GM19455 (cell line): Measurements from ENCODE around the gene NAA80.

Experiments
- ATAC-seq: cut with Tn5 transposase; IDR thresholded peaks from one replicate; pipeline ENCODE4 v1.9.1; 2021; ENCODE audit not compliant: unreplicated experiment

Gene NAA80, protein sequence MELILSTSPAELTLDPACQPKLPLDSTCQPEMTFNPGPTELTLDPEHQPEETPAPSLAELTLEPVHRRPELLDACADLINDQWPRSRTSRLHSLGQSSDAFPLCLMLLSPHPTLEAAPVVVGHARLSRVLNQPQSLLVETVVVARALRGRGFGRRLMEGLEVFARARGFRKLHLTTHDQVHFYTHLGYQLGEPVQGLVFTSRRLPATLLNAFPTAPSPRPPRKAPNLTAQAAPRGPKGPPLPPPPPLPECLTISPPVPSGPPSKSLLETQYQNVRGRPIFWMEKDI

GRCh38 chr3:50298836-50299637 is at the start of gene NAA80, which contains the start of gene HYAL3:
TSS of gene NAA80 (minus strand) at chr3:50299405. CDS start at chr3:50297463, 1,942 bp downstream.
TSS of gene HYAL3 (minus strand) at chr3:50299405. CDS start at chr3:50295602, 3,803 bp downstream.
- ATAC-seq = peak; percentile 82

- ATAC-seq = no peak
Observed at GRCh38 chr3:50347187-50347813, 48.1 kb upstream of the NAA80 start.

DNA sequence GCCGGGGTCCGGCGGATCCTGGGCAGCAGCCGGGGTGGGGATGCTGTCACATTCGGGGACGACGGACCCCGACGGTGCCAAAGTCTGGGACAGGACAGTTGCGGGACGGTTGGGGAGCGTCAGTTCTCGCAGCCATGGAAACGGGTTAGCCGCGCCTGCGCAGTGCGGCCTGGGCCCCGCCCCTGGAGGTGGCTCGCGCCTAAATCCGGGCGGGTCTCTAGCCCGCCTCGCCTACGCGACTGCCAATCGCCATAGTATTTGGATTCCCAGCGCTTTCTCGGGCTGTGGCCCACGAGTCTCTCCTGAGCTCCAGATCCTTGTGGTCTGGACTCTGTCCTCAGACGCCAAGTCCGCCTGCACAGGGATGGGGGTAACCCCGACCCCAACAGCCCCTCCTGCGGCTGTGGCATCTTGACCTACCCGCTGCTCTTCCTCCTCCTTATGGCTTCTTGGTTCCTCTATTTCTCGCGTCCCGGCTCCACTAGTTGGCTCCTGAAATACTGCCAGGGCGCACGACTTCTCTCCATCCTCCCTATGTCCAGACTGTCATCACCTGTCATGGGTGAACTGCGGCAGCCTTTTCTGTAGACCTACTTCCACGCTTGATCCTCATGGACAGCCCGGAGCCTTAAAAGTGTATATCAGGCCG is 46.5 kb upstream of the NAA80 start, which contains the start of gene ZMYND10:
TSS of gene ZMYND10 (minus strand) at position 147 of the 649 bp plus-strand sequence. CDS start 153 bp downstream, outside the sequence.
- no peak for ATAC-seq

DNA sequence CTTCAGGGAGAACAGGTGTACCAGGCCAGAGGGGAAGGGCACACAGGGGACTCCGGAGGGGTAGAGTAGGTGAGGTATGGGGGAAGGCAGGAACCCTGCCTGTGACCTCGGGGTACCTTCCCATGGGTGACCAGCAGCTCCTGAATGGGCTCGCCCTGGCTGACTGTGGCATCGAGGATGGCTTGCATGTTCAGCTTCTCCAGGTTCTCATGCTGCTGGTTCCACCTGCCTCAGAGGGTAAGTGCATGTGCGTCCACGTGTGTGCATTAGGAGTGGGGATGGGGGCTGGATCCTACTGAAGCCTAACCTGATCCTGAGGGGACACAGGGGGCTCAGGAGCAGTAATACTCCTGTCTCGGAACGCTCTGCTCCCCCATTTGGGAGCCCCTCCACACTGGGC is 45.8 kb upstream of the NAA80 start:
- no peak for ATAC-seq

- no peak for ATAC-seq
Observed at GRCh38 chr3:50342813-50343633, 43.8 kb upstream of the NAA80 start.

DNA sequence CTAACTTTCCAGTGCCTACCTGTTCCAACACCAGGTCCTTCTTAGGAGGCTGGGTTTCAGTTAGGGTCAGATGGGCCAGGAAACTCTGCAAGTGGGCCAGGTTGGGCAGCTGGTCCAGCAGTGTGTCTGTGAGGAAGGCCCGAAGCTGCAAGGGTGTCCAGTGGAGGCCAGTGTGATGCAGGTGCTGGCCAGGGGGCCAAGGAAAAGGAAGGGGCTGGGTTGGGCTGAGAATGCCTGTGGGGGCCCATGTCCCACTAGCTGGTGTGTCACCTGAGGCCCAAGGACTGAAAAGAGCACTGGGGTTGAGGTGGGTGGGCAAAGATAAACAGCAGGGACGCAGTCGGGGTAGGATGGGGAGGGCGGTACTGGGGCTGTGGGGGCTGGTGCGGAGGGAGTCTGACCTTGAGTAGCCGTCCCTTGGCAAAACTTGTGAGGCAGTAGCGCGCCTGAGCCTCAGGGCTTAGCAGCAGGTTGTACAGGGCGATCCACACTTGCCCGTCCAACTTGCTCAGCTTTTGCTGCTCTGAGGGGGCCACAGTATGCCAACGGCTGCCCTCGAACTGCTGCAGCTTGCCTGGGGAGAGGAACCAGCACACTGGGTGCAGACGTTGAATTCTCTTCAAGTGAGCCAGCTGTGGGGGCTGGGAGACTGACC is 42.9 kb upstream of the NAA80 start:
- ATAC-seq = no peak

DNA sequence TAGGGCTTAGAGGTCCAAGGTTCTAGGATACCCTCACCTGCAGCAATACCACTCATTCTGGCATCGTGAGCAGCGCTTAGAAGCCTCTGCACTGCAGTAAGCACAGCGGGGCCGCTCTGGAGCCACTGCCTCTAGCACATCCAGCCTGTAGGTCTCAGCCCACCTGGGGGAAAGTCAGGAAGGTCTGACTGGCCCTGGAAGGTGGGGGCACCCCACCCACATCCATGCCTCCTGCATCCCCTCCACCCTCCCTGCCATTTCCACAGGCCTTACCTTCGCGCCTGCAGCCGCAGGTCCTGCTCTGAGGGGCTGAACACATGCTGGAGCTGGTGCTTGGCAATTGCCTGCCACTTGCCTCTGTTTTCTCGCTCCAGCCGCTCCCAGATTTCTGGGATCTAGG is 42.3 kb upstream of the NAA80 start:
- ATAC-seq = no peak

DNA sequence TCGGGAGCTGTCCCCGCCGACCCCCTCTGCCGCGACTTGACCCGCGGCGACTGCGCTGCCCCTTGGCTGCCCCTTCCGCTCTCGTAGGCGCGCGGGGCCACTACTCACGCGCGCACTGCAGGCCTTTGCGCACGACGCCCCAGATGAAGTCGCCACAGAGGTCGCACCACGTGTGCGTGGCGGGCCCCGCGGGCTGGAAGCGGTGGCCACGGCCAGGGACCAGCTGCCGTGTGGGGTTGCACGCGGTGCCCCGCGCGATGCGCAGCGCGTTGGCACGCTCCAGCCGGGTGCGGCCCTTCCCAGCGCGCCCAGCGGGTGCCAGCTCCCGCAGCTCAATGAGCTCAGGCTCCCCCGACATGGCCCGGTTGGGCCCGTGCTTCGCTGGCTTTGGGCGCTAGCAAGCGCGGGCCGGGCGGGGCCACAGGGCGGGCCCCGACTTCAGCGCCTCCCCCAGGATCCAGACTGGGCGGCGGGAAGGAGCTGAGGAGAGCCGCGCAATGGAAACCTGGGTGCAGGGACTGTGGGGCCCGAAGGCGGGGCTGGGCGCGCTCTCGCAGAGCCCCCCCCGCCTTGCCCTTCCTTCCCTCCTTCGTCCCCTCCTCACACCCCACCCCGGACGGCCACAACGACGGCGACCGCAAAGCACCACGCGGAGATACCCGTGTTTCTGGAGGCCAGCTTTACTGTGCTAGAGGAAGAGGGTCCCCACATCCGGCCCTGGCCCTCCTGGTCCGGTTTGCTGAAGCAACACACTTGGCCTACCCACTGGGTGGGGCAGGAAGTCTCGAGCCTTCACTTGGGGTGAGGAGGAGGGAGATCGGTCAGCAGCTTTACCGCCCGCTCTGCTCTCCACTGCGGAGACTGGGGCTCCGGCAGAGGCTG is 41.5 kb upstream of the NAA80 start, which contains the start of gene RASSF1:
TSS of gene RASSF1 (minus strand) at position 389 of the 882 bp plus-strand sequence. CDS start at position 358, 31 bp downstream.
- no peak for ATAC-seq

GRCh38 chr3:50340147-50340447 is 40.9 kb upstream of the NAA80 start:
- no peak for ATAC-seq

DNA sequence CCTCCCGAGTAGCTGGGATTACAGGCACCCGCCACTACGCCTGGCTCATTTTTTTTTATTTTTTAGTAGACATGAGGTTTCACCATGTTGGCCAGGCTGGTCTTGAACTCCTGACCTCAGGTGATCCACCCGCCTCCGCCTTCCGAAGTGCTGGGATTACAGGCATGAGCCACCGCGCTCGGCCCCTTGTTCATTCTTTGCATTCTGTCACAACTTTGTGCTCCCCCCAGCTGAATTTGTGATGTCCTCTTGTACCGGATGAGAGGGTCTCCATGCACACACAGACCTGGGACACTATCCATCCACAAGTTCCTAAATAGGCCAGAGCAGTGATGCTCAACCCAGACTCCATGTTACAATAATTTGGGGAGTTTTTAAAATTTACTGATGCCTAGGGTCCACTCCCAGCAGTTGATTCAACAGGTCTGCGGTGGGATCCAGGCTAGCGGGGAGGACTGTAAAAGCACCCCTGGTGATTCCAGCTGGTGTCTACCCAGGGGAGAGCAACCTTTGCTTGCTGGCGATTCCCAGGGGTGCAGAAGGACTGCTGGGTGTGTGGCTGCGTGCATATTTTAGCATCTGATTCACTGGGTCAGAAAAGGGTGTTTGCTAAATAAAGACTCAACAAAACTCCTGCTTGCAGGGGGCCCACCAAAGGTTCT is 40.4 kb upstream of the NAA80 start:
- ATAC-seq = no peak

GRCh38 chr3:50338965-50339364 is 39.8 kb upstream of the NAA80 start:
- no peak for ATAC-seq

DNA sequence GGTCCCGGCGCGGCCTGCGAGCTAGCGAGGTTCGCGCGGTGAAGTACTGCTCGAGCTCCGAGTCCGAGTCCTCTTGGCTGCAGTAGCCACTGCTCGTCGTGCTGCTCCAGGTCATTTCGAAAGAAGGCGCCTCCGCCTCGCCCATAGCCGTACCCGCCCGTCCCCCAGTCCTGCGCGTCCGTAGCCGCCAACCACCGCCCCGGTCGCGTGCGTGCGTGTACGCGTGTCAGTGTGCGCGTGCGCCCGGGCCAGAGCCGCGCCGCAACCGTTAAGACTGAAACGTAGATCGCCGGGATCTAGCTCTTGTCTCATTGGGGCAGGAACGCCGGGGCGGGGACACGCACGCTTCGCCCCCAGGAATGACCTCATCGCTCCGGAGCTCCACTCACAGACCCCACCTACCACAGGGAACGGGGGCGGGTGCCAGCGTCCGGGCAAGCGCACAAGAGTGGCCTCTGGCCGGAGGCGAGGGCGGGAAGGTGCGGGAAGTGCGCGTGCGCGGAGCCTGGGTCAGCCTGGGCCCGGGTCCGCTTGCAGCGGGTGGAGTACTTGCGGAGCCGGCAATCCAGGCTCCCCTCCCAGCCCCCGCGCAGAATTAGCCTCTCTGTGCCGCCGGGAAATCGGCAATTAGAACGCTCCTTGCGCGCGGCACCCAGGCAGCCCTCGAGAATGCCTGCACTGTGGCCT is 38.1 kb upstream of the NAA80 start:
- peak; percentile 66 for ATAC-seq

DNA sequence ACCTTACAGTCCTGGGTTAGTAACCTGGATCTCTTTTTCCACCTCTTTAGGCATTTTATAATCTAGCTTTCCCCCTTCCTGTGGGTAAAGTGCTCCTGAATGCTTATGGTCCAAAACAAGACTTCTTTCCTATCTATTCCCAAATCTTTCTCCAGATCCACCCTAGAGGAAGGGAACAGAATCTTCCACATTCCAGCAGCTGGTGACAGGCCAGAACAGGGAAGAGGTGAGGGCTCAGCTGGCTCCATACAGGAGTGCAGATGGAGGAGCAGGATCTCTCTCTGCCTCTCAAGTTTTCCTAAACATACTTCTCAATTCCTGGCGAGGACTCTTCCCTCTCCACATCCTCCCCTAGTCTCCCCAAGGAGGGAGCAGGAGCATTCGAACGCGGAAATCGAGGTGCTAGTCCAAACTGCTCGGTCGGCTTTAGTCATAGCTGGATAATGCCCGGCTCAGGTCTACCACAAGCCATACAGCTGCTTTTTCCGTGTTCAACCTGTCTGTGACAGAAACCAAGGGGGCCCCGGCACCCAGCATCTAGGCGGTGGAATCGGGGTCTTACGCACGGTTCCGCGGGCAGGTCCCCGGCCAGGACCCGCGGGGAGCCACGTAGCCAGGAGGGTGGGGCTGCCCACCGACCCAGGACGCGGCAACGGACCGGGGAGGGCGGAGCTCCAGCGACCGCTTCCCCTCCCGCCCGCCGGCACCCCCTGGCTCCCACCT is 37.4 kb upstream of the NAA80 start:
- peak; percentile 34 for ATAC-seq

DNA sequence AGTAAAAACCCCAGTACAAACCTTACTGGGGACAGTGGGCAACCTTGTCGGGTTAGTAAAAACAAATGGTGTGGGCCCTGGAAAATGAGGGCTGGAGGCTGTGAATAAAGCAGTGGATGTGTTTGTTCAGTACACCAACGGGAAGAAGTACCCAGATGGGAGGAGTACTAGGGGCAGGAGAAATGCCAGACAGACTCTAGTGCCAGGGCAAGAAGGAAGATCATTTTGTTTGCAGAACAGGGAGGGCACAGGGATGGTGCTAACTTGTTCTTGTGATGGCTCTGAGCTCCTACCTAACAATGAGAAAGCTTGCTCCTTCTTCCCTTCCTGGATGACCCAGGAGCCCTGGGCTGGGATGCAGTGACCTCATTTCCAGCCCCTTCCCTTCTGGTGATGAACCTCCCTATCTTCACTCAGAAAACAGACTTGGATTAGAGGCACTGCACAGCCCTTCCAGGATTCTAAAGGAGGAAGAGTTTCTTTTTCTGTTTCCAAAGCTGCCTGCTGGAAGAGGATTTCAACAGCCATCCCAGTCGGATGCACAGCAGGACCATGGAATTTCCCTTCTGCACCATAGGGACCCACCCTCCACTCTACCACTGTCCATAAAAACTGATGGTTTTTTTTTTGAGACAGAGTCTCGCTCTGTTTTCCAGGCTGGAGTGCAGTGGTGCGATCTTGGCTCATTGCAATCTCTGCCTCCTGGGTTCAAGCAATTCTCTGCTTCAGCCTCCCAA is 35.3 kb upstream of the NAA80 start:
- ATAC-seq = no peak

GRCh38 chr3:50333744-50334328 is 34.6 kb upstream of the NAA80 start:
- no peak for ATAC-seq

DNA sequence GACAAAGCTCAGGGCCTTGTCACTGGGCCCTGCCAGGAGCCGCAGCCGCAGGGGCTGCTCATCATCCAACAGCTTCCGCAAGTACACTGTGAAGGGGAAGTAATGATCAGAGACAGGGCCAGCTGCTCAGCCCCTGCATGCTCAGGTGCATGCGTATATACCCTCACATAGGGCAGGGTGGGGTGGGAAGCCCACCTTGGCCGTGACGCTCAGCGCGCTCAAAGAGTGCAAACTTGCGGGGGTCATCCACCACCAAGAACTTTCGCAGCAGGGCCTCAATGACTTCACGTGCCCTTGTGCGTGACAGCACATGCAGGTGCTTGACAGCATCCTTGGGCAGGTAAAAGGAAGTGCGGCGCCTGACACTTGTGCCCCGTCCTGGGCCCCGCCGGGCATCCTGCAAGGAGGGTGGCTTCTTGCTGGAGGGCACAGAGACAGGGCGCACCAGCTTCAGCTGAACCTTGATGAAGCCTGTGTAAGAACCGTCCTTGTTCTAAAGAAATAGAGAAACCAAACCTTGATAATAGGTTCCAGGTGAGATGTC is 32.2 kb upstream of the NAA80 start:
- no peak for ATAC-seq
